GM06990 (cell line): ENCODE measurements around the gene SLC35A3.
A peak's percentile ranks its signal among the peaks of the same experiment; 100 is the strongest.

Source experiments
- DNase-seq: peaks from one replicate; pipeline ENCODE4 v3.0.0-alpha.2; 2011; ENCODE audit not compliant: insufficient read length; ENCODE audit errors: extremely low read depth
- H3K27me3 ChIP-seq: replicated peaks from 2 replicates; pipeline ENCODE4 v1.6.0; 2011; ENCODE audit warnings: low read length; ENCODE audit not compliant: control insufficient read depth, insufficient read depth
- H3K36me3 ChIP-seq: 2 replicates; pipeline ENCODE4 v1.5.1; 2011; ENCODE audit warnings: low read length; ENCODE audit not compliant: control insufficient read depth, insufficient read depth
- H3K4me3 ChIP-seq: replicated peaks from 2 replicates; pipeline ENCODE4 v1.5.1; 2011; ENCODE audit warnings: low read depth, mild to moderate bottlenecking, control low read depth, low read length
- CTCF ChIP-seq: IDR thresholded peaks from 2 replicates; pipeline ENCODE4 v1.5.1; 2011; ENCODE audit warnings: low read length, control low read depth, mild to moderate bottlenecking, inconsistent platforms; ENCODE audit not compliant: insufficient read depth, poor library complexity, severe bottlenecking

The SLC35A3 gene

GRCh38 chr1:99969729-99970621 lies at the start of gene SLC35A3:
Gene SLC35A3, plus strand, starts transcription at chr1:99969996. Its CDS starts 23,559 bp downstream, at chr1:99993555.
- peak; percentile 10 for TF ChIP-seq CTCF
- Histone ChIP-seq H3K36me3 (no peaks in the 10 kb centered on the region), H3K27me3 (no peaks in the 10 kb centered on the region), H3K4me3 (peak within 1 kb of the TSS; percentile 83)
- DNase-seq, result peak; percentile 90

DNA sequence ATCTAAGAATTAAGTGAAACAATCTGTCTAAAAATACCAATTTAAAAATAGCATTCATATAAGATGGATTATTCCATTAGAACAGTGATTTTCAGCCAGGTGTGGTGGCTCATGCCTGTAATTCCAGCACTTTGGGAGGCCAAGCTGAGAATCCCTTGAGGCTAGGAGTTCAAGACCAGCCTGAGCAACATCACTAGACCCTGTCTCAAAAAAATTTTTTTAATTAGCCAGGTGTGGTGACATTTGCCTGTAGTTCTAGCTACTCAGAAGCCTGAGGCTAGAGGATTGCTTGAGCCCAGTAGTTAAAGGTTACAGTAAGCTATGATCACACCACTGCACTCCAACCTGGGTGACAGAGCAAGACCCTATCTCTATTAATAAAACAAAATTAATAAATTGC lies 35.0 kb upstream of the SLC35A3 start:
- Histone ChIP-seq H3K4me3 (no peak overlapping the region), H3K27me3 (no peaks in the 10 kb centered on the region), H3K36me3 (no peaks in the 10 kb centered on the region)
- no peak for TF ChIP-seq CTCF
- no peak for DNase-seq

DNA sequence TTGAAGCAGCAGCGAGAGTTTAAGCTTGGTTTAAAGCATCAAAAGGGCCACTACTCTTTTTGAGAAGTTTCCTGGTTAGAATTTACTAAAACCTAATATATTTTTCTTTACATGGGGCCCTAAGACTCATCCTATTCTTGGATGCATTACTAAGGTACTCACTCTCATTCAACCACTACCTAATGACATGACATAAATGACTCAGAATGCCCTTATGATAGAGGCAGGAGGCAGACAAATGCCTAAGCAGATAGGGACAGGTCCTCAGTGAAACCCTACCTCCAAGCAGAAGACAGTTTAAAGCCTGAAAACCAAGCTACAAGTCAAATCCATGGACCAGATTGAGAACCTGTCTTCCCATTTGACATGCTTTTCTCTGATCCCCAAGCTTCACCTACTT lies 34.3 kb upstream of the SLC35A3 start:
- Histone ChIP-seq H3K4me3 (no peak overlapping the region), H3K36me3 (no peaks in the 10 kb centered on the region), H3K27me3 (no peaks in the 10 kb centered on the region)
- DNase-seq, result no peak
- TF ChIP-seq CTCF, result no peak

- Histone ChIP-seq H3K36me3 (no peaks in the 10 kb centered on the region), H3K4me3 (no peak overlapping the region), H3K27me3 (no peaks in the 10 kb centered on the region)
- TF ChIP-seq CTCF, result no peak
- DNase-seq, result no peak
These were observed 33.7 kb upstream of the SLC35A3 start for GRCh38 chr1:99936071-99936470.

DNA sequence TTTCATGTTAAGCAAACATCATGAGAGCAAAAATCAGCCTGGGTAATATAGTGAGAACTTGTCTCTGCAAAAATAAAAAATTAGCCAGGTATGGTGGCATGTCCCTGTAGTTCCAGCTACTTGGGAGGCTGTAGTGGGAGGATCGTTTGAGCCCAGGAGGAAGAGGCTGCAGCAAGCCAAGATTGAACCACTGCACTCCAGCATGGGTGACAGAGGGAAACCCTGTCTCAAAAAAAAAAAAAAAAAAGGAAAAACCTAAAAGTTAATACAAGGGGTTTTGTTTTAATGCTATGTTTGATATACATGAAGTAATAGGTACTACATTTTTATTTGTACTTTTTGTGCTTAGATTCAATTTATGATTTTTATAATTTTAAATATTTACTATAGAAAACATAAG lies 27.1 kb upstream of the SLC35A3 start:
- H3K4me3 ChIP-seq, result no peak overlapping the region
- H3K27me3 ChIP-seq, result no peaks in the 10 kb centered on the region
- DNase-seq, result no peak
- H3K36me3 ChIP-seq, result no peaks in the 10 kb centered on the region
- TF ChIP-seq CTCF, result no peak
